GM18519 (cell line): ENCODE results near the gene DNAH3.

Experiments
- ATAC-seq: cut with Tn5 transposase; IDR thresholded peaks from one replicate; pipeline ENCODE4 v1.9.1; 2021; ENCODE audit warnings: mild to moderate bottlenecking, moderate library complexity; ENCODE audit not compliant: unreplicated experiment, low FRiP score

The DNAH3 gene

DNA sequence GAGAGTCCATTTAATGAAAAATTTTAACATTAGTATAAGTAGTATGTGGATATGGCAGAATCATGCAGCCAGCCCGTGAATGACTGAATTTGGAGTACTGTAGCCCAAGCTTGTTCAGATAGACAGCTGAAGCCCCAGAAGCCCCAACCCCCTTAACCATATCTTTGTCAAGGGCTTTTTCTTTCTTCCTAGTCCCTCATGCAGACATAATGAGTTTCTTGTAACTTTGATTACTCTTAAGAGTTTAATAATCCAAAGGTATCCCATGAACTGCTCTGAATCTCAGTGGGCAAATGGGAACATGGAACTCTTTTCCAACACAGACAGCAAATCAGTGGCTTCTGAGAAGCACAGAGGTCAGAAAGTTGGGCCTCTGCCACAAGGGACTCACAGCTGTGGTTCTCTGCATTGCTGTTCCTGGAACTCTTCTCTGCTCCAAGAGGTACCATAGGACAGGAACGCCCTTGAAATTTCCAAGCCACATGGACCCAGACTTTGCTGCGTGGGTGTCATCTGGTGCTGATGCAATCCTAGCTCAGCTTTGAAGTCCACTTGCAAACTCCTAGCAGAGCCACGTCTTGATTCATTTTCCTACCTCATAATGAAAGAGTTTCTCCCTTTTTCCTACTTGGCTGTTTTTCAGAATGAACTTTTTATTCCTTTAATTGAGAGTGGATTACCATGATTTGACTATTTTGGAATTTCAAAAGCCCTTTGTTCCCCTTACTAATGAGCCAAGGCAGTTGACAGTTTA is 232.0 kb downstream of the DNAH3 start:
- no peak for ATAC-seq

DNA sequence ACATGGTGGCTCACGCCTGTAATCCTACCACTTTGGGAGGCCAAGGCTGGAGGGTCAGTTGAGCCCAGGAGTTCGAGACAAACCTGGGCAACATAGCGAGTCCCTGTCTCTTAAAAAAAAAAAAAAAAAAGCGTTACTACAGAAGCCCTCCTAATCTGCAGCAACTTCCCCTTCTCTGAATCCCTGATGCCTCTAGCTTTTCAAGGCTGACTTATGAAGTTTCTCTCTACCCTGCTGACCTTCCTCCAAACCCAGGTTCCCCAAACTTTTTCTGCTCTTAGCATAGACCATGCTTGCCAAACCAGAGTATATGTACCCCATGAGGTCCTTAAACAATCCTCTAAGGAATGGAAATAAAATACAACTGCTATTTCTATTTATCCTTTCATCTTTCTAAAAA is 233.7 kb downstream of the DNAH3 start:
- no peak for ATAC-seq

DNA sequence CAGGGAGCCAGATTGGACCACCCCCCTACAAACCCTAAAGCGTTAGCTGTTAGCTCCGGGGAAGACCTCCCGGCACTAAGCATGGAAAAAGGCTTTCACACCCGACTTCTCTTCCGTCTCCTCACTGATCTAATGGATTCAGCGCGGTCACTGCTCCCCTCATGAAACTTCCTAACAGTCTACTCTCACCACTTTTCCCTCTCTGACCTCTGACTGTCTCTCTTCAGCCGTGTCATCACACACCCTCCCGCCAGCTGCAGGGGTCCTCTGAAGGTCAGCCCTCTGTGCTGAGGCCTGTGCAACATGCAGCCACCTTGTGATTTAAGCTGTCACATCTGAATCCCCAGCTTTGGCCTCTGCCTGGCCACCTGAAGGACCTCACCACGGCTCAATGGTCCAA is 234.4 kb downstream of the DNAH3 start:
- no peak for ATAC-seq

DNA sequence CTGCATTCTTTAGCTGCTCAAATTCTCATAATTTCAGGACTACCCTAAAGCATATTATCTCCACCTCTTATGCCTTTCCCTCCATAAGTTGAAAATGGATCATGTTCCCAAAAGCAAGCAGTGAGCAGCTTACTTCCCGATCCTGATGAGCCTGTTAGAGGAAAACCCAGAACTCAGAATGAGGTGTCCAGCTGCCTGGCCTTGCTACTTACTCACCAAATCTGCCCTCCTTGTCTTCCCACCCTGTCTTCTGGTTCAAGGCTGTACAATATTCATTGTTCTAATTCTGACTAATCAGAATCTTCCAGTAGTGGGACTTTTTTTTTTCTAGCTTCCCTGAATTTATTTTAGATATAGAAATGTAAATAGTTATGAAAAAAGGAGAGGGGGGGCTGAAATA is 239.3 kb downstream of the DNAH3 start:
- ATAC-seq = no peak

DNA sequence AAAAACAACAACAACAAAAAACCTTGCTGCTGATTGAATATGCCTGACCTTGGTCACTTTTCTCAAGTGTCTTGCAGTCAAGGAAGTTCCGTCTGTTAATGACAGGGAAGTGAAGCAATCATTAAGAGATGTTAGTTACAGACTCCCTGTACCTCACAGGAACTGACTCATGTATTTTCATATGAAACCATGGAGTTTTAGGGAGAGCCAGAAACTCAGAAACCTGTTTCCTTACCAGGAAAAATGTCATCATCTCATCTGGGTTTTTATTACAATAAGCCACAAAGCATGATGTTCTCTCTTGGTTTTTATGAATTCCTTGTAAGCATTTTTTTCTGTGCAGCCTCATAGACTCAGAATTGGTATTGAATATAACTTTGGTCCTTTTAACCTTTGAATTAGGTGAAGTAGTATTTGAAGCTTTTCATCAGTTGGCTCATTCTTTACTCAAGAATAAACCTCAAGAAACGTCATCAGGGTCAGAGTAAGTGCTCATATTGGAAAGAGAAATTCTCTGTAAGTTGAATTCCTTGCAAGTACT is 239.8 kb downstream of the DNAH3 start:
- ATAC-seq = no peak

DNA sequence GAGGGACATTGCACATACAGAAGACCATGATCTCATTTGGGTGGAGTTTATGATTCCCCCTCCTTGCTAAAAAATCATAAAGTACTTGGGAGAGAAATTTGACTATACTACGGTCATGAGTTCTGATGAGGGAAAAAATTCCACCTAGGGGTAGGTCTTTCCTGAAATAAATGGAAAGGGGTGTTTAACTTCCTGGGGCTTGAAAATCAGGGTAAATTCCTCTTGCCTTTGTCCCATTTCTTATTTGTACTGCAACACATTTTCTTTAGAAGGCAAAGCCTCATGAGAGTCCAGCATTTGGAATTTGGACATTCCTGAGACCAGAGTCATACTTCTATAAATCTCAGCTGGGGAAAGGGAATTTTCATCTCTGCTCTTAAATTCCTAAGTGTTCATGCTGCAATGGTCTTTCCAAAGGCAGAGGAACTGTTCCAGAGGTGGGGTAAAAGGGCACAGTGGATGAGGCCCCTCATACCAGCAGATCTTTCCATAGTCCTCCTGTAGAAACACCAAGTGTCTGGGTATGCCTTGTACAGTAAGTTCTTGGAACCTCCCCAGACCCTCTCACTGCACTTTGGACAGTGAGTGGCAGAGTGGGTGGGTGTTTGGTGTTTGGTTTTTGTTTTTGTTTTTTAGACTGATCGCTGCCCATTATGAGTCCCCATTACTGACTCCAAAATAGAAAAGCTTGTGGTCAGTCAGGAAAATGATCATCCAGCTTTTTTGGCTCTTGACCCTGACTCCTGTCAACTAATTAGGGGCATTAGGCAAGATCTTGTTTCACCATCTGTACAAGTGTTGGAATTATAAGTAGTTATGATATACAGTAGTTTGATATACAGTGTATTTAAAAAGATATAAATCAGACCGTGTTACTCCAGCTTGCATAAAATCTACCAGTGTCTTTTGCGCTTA is 244.0 kb downstream of the DNAH3 start:
- ATAC-seq = no peak

DNA sequence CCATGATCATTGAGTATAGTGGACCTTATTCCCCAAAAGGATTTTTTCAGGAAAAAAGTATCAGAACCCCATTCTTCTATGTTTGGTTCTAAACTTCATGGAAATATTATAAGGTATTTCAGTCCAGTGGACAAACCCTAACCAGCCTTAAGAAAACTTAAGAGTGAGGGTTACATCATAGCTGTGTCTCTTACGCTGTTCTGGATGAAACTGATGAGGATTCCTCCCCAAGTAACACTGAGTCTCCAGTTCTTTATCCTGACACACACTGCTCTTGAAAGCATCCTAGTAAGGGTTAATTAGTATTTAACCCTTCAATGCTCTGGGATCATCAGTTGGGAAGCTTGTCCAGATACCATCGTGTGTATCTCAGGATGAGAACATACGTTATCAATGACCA is 245.1 kb downstream of the DNAH3 start:
- ATAC-seq = no peak

DNA sequence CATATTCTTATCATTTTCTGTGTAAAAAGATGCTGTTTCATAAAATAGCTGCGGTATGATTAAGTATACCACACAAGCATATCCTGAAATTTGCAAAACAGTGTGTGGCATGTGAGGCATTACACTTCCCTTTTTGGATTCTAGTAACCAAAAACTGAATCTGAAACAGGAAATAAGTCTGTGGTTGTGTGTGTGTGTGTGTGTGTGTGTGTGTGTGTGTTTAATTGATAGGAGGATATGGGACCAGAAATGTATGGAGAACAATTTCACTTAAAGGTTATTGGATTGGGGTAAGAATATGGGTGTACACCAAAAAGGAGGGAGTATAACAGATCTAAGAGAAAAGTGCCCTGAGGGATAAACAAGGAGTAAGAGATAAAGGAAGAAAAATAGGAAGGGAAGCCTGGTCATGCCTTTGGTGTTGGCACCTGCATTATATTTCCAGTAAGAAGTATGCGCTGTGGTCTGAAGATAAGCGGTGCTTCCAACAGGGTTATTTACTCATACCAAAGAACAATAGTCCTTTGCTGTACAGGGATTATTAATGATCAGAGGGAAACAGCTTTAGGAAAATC is 246.1 kb downstream of the DNAH3 start:
- ATAC-seq = no peak

DNA sequence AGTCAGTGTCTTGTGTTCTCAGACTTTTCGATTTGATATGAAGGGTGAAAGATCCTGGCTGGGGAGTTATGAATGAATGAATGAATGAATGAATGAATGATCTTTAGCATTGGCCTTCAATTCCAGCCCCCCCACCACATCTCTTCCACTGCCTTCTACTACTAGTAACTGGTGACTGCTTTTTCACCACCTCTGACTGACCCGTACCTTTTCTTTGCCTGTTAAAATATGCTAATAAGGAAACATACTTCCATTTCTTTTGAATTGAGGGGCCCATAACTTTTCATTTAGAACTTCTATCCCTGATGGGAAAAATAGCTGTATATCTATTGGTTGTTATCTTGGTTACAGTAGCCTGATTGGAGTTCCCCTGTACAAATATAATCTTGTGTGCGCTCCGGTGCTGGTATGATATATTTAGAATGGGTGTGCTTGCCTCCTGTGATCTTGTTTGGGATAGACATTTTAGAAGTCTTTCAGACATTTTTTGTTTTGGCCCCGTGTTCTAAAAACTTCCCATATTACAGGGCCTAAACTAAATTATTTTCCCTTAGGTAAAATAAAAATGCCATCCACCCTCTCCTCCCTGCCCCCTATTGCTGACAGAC is 246.6 kb downstream of the DNAH3 start:
- ATAC-seq = no peak

DNA sequence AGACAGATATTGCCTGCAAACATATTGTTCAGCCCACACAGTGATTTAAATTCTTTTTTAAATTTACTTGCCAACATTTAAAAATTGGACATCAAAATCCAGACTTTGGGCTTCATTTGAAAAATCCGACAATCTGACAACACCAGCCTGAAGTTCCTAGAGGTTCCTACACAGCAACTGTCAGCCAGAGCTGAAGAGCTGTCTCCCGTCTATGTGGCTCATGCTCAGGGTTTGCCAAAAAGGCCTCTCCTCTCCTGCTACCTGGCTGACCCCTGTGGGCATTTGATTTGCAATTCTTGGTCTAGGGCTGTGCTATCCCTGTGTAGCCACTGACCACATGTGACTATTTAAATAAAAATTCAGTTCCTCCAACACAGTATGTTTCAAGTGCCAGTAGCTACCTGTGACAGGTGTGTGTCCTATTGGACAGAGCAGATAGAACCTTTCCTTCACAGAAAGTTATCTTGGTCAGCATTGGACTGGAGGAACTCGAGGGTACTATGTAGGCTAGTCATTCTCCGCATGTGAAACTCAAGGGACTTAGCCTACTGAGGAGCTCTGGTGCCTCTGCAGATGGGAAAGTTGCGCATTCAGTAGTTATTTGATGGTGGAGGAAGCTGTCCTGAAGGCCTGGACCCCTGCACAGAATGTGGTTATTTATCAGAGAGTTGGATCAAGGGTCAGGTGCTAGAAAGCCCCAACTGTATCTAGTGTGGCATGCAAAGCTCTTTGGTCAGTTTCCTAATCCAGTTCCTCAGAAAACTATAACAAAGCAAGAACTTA is 247.3 kb downstream of the DNAH3 start:
- no peak for ATAC-seq

DNA sequence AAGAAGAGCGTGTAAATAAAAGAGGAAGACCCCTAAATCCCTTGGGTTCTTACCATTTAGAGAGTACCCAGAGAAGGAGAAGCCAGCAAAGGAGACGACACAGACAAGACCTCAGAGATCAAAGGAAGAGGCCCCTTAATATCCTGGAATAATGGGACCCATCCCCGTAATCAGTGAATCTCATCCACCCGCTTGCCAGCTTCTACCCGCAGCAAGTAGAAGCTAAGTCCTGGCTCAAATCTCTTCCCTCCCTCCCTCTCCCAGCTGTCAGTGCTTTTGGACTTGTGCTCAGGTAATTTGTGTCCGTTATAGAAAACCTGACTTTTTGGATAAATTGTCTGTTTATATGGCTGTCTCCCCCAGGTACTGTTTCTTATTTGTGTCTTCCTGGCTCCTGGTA is 248.2 kb downstream of the DNAH3 start:
- no peak for ATAC-seq

DNA sequence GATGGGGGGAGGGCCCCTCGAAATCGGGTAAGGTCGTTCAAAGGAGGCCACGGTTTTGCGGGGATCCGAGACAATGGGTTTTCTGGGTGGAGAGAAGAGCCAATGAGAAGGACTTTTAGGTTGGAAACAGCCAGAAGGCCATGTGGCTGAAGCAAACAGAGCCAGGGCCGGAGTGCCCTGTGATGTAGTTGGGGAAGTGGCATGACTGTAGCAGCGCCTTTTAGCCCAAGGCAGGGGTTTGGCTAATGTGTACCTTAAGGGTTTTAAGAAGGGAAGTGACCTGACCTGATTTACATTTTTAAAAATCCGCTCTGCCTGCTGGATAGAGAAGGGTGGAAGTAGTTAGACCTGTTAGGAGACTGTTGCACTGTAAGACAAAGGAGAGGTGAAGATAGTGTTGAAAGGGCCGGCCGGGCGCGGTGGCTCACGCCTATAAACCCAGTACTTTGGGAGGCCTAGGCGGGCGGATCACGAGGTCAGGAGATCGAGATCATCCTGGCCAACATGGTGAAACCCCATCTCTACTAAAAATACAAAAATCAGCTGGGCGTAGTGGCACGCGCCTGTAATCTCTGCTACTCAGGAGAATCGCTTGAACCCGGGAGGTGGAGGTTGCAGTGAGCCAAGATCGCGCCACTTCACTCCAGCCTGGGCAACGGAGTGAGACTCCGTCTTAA is 249.1 kb downstream of the DNAH3 start:
- no peak for ATAC-seq

DNA sequence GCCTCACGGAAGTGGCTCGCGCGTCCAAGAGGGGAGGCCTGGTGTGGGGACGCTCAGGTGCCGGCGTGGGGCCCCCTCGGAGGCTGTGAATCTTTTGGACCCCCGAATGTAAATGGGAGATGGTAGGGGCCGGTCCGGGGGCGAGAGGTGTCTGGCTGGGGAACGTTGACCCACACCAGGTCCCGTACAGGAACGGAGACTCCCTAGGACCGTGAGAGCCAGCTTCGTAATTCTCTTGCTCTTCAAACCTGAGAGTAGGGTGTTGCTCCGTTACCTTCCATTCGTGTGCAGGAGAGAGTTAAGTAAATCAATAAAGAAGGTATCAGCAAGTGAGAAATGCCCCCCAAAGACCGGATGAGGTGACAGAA is 249.6 kb downstream of the DNAH3 start:
- no peak for ATAC-seq

DNA sequence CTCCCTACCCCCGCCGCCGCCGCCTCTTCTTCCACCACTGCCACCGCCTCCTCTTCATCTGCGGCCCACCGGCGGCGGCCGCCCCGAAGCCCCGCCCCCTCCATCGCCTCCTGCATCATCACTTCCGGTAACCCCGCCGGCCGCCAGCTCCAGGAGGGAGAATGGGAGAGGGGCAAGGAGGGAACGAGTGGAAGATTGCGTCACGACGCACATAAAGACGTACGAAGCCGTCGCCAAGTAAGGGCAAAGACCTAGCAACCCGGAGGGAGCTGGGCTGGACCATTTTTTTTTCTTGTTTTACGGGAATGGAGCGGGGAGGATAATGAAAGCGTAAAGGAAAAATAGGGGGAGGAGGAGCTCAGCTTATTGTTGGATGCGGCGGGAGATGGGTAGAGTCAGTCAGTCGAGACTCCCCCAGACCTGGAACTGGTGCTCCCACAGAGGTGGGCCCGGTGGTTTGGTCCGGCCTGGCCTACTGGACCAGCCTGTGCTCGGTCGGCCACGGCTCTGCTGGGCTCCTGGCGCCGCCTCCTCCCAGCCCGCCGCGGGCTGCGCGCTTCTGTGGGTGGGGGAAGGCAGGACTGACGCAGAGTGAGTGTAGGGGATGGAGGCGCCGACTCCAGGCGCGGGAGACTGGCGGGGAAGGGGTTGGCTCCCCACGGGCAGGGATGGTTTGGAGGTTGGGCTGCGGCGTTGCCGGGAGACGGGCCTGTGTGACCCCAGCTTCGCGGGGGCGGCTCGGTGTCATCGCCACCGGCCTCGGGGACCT is 250.2 kb downstream of the DNAH3 start, which contains the start of the genes DCUN1D3 and LYRM1:
DCUN1D3 (minus strand) TSS at position 60 of the 769 bp plus-strand sequence. CDS start 37,820 bp downstream, outside the sequence.
LYRM1 (plus strand) TSS at position 473 of the 769 bp plus-strand sequence. CDS start 14,785 bp downstream, outside the sequence.
- ATAC-seq = peak; percentile 49

DNA sequence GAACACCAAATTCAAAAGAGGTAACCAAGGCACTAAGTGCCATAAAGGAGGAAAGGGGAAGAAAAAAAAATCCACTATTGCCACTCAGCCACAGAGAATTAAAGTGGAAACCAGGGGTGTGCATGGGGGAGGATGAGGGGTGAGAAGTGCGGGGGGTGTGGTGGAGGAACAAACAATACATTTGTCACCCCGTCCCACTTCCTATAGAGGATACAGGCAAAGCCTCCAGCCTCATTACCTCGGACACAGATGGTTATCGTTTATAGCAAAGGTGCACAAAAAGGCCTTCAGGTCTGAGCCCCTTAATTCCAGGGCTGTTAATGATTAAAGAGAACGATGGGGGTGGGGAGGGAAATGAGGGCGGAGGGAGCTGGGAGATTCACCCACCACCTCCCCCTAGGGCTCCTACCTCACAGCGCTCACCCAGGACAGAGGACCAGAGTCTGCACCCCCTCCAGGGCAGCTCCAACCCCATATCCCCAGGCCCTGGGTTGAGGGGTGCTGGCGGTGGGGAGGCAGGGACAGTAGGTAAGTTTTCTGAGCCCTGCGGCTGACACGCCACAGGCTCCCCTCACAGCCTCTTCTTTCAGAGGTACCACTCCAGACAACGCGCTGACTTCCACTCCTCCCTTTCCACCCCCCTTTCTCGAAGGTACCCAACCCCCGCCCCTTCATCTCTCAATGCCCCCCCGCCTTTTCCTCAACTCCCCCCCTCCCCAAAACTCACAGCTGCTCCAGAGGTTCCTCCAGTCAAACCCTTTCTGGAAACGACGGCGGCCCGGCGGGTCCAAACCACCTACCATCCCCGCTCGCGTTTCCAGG is 251.0 kb downstream of the DNAH3 start:
- ATAC-seq = no peak

DNA sequence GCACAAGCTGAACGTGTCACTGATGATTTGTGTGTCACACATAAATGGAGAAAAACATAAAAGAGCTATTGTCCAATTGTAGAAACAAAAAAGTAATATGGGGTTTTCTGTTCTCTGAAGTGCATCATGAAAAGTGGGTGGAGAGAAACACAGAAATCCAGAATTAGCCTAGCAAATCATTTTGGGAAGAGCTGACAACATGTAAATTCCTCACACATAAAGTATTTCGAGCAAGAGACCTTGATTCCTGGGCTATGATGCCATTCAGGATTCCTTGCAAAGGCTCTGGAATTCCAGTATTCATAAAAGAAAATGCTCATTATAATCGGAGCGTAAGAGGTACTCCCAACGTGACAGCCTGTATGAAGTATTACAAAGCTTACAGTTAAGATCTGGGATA is 251.6 kb downstream of the DNAH3 start:
- ATAC-seq = no peak

DNA sequence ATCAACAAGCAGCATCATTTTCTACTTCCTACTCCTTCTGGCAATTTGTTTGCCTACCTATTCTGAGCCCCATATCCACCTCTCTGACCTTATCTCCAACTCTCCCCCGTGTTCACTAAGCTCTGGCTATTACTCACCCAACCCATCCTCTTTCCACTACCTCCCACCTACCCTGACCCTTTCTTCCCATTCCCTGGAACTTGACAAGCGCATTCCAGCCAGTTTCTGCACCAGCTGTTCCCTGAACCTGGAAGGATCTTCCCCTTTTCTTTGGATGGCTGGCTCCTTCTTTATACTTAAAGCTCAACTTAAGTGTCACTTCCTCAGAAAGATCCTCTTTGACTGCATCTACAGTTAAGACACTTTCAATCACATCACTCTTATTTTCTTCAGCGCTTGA is 252.7 kb downstream of the DNAH3 start:
- ATAC-seq = no peak
